ENCODE data around the gene CCDC40.

The CCDC40 gene

GRCh38 chr17:80000136-80000535, 36.3 kb upstream of the CCDC40 start:
- no peak for DNase-seq (ENCODE audit: low spot score)

GRCh38 chr17:80000981-80001775, 35.3 kb upstream of the CCDC40 start:
- DNase-seq (ENCODE audit: low spot score): no peak

GRCh38 chr17:80002070-80002641, 34.3 kb upstream of the CCDC40 start:
- DNase-seq (ENCODE audit: low spot score): no peak

- no peak for DNase-seq (ENCODE audit: low spot score)
These were observed 33.6 kb upstream of the CCDC40 start for GRCh38 chr17:80002690-80003490.

- DNase-seq (ENCODE audit: low spot score): no peak
These were observed 32.5 kb upstream of the CCDC40 start for GRCh38 chr17:80003969-80004368.

- DNase-seq (ENCODE audit: low spot score): peak; percentile 58
These were observed 30.8 kb upstream of the CCDC40 start for GRCh38 chr17:80005360-80006338.

- no peak for DNase-seq (ENCODE audit: low spot score)
These were observed 30.1 kb upstream of the CCDC40 start for GRCh38 chr17:80006339-80006720.

- no peak for DNase-seq (ENCODE audit: low spot score)
These were observed 29.4 kb upstream of the CCDC40 start for GRCh38 chr17:80006811-80007752.

- DNase-seq (ENCODE audit: low spot score): no peak
These were observed 28.5 kb upstream of the CCDC40 start for GRCh38 chr17:80007939-80008338.

- DNase-seq (ENCODE audit: low spot score): peak; percentile 71
These were observed 28.0 kb upstream of the CCDC40 start for GRCh38 chr17:80008383-80008840.

GRCh38 chr17:80008848-80009247, 27.6 kb upstream of the CCDC40 start:
- DNase-seq (ENCODE audit: low spot score): no peak

- no peak for DNase-seq (ENCODE audit: low spot score)
These were observed 26.8 kb upstream of the CCDC40 start for GRCh38 chr17:80009391-80010282.

- no peak for DNase-seq (ENCODE audit: low spot score)
These were observed 26.1 kb upstream of the CCDC40 start for GRCh38 chr17:80010283-80010858.

GRCh38 chr17:80011989-80012555, 24.4 kb upstream of the CCDC40 start:
- DNase-seq (ENCODE audit: low spot score): no peak

- no peak for DNase-seq (ENCODE audit: low spot score)
These were observed 23.4 kb upstream of the CCDC40 start for GRCh38 chr17:80012765-80013741.

- DNase-seq (ENCODE audit: low spot score): no peak
These were observed 19.0 kb upstream of the CCDC40 start for GRCh38 chr17:80017226-80018010.

All from CD4-positive, alpha-beta T cell treated with Interleukin-6 at 100 ng/mL for 8 hours (primary cell).